Uterus (tissue), 2 donors: ENCODE results near the gene ZNF618.

ENCODE experiments used
- CTCF ChIP-seq, 4 experiments: fragments of 200-600 bp in 2 of 4; fragments of 450-650 bp in 2 of 4; sonication (generic) in 2 of 4; IDR thresholded peaks; one replicate each; pipeline ENCODE4 v1.5.1; 2016 to 2019; ENCODE audit warnings: antibody characterized with exemption in 4 of 4, mild to moderate bottlenecking in 2 of 4, moderate library complexity in 1 of 4
- POLR2A ChIP-seq, 2 donors: fragments of 450-650 bp; IDR thresholded peaks; one replicate each; pipeline ENCODE4 v1.6.1; 2016; ENCODE audit warnings: antibody characterized with exemption in 2 of 2, mild to moderate bottlenecking in 1 of 2, moderate library complexity in 1 of 2

- no peak for TF ChIP-seq CTCF (IDR thresholded peaks at IDR 0.05)
- no peak for TF ChIP-seq POLR2A (IDR thresholded peaks at IDR 0.05)
Observed at GRCh38 chr9:113931777-113932176, 55.7 kb downstream of the ZNF618 start.
